Activated CD4-positive, alpha-beta T cell treated with anti-CD3 and anti-CD28 coated beads, Interleukin-2, amount 10 ng/mL, durations not matched to agents 24 days and 14 days (primary cell): ENCODE data around the gene KCNK6. TPM values are rescaled to one million over a fixed set of nuclear protein-coding genes. Genes with fewer than 3 reads are reported as not detected.

Experiments used
- DNase-seq: peaks from one replicate; pipeline ENCODE4 v3.0.0; 2022
- H3K27ac Mint-ChIP-seq: one replicate; pipeline ENCODE4 v1.8.0; 2022; ENCODE audit warnings: mild to moderate bottlenecking, mixed read lengths
- H3K27me3 Mint-ChIP-seq: one replicate; pipeline ENCODE4 v1.8.0; 2022; ENCODE audit warnings: mixed read lengths
- H3K36me3 Mint-ChIP-seq: one replicate; pipeline ENCODE4 v1.8.0; 2022; ENCODE audit warnings: low read depth, mild to moderate bottlenecking, mixed read lengths
- H3K4me1 Mint-ChIP-seq: one replicate; pipeline ENCODE4 v1.8.0; 2021; ENCODE audit warnings: mixed read lengths
- H3K4me3 Mint-ChIP-seq: one replicate; pipeline ENCODE4 v1.8.0; 2022; ENCODE audit warnings: mild to moderate bottlenecking, moderate library complexity, mixed read lengths
- H3K9me3 Mint-ChIP-seq: one replicate; pipeline ENCODE4 v1.8.0; 2021; ENCODE audit warnings: mixed read lengths
- intact Hi-C: fragments of 100-400 bp; cut with micrococcal nuclease; formaldehyde crosslinking; loops from one replicate; pipeline ENCODE4 v1.15.1; 2023
- total RNA-seq: library from RNA; stranded (reverse); gene quantifications from 2 replicates; pipeline ENCODE4 v1.2.3, GENCODE V29; 2022

Gene KCNK6
- 18.7 and 20.1 TPM in 2 replicates for total RNA-seq

GRCh38 chr19:38319421-38320258, at the start of gene KCNK6:
Gene KCNK6, plus strand, starts transcription at chr19:38319845. Its CDS starts 106 bp downstream, at chr19:38319951.
- Mint-ChIP-seq H3K4me1 (peaks cover 47% of the 10 kb centered on the region), H3K9me3 (no peaks in the 10 kb centered on the region), H3K27ac (peak within 1 kb of the TSS; percentile 75), H3K4me3 (peak within 1 kb of the TSS; percentile 89), H3K27me3 (no peaks in the 10 kb centered on the region), H3K36me3 (peaks cover 13% of the 10 kb centered on the region)
- DNase-seq, result peak; percentile 89
- intact Hi-C loops, result loop anchor here (5.0 kb wide), 1 partner anchor 77 kb away; no protein-coding TSS in a partner anchor

GRCh38 chr19:38270587-38271167, 49.0 kb upstream of the KCNK6 start:
- no peak for DNase-seq
- H3K9me3 Mint-ChIP-seq, result no peaks in the 10 kb centered on the region
- H3K36me3 Mint-ChIP-seq, result peaks cover 5% of the 10 kb centered on the region
- intact Hi-C loops, result no loop called here
- H3K4me3 Mint-ChIP-seq, result no peak overlapping the region
- H3K4me1 Mint-ChIP-seq, result peaks cover 23% of the 10 kb centered on the region
- no peaks in the 10 kb centered on the region for H3K27me3 Mint-ChIP-seq
- peak overlapping the region; percentile 57 for H3K27ac Mint-ChIP-seq

- Mint-ChIP-seq H3K4me1 (peaks cover 5% of the 10 kb centered on the region), H3K36me3 (peaks cover 2% of the 10 kb centered on the region), H3K4me3 (no peak overlapping the region), H3K9me3 (no peaks in the 10 kb centered on the region), H3K27ac (no peak overlapping the region), H3K27me3 (no peaks in the 10 kb centered on the region)
- no peak for DNase-seq
- intact Hi-C loops, result no loop called here
Observed at GRCh38 chr19:38273499-38273898, 46.1 kb upstream of the KCNK6 start.

GRCh38 chr19:38274739-38275138, 44.9 kb upstream of the KCNK6 start:
- Mint-ChIP-seq H3K27ac (no peak overlapping the region), H3K9me3 (no peaks in the 10 kb centered on the region), H3K36me3 (peaks cover 2% of the 10 kb centered on the region), H3K4me1 (peaks cover 5% of the 10 kb centered on the region), H3K4me3 (no peak overlapping the region), H3K27me3 (no peaks in the 10 kb centered on the region)
- intact Hi-C loops, result no loop called here
- DNase-seq, result no peak

GRCh38 chr19:38276942-38277517, 42.6 kb upstream of the KCNK6 start:
- Mint-ChIP-seq H3K9me3 (no peaks in the 10 kb centered on the region), H3K36me3 (no peaks in the 10 kb centered on the region), H3K27me3 (no peaks in the 10 kb centered on the region)

GRCh38 chr19:38277549-38277948, 42.1 kb upstream of the KCNK6 start:
- H3K27me3 Mint-ChIP-seq, result no peaks in the 10 kb centered on the region
- intact Hi-C loops, result no loop called here
- H3K36me3 Mint-ChIP-seq, result no peaks in the 10 kb centered on the region
- no peaks in the 10 kb centered on the region for H3K9me3 Mint-ChIP-seq
- H3K4me1 Mint-ChIP-seq, result peaks cover 13% of the 10 kb centered on the region
- no peak overlapping the region for H3K27ac Mint-ChIP-seq
- no peak overlapping the region for H3K4me3 Mint-ChIP-seq
- DNase-seq, result no peak

More at GRCh38 chr19:38276942-38277517, 42.6 kb upstream of the KCNK6 start:
- H3K4me3 Mint-ChIP-seq, result no peak overlapping the region
- H3K4me1 Mint-ChIP-seq, result peaks cover 8% of the 10 kb centered on the region
- intact Hi-C loops, result no loop called here
- no peak overlapping the region for H3K27ac Mint-ChIP-seq
- no peak for DNase-seq

- DNase-seq, result no peak
- no peak overlapping the region for H3K4me3 Mint-ChIP-seq
- H3K36me3 Mint-ChIP-seq, result no peaks in the 10 kb centered on the region
- intact Hi-C loops, result no loop called here
- peaks cover 18% of the 10 kb centered on the region for H3K4me1 Mint-ChIP-seq
- H3K27ac Mint-ChIP-seq, result no peak overlapping the region
- no peaks in the 10 kb centered on the region for H3K27me3 Mint-ChIP-seq
- no peaks in the 10 kb centered on the region for H3K9me3 Mint-ChIP-seq
Observed at GRCh38 chr19:38277969-38278680, 41.5 kb upstream of the KCNK6 start.

GRCh38 chr19:38278751-38279150, 40.9 kb upstream of the KCNK6 start:
- no peak overlapping the region for H3K4me3 Mint-ChIP-seq

GRCh38 chr19:38280030-38280921, 39.4 kb upstream of the KCNK6 start:
- no peaks in the 10 kb centered on the region for H3K27me3 Mint-ChIP-seq
- no peaks in the 10 kb centered on the region for H3K9me3 Mint-ChIP-seq
- H3K4me1 Mint-ChIP-seq, result peaks cover 20% of the 10 kb centered on the region
- H3K27ac Mint-ChIP-seq, result peak overlapping the region; percentile 73
- no peak for DNase-seq
- intact Hi-C loops, result no loop called here
- no peak overlapping the region for H3K4me3 Mint-ChIP-seq
- H3K36me3 Mint-ChIP-seq, result peaks cover 3% of the 10 kb centered on the region

More at GRCh38 chr19:38278751-38279150, 40.9 kb upstream of the KCNK6 start:
- no peaks in the 10 kb centered on the region for H3K27me3 Mint-ChIP-seq
- no peak for DNase-seq
- H3K27ac Mint-ChIP-seq, result no peak overlapping the region
- H3K4me1 Mint-ChIP-seq, result peaks cover 18% of the 10 kb centered on the region
- intact Hi-C loops, result no loop called here
- H3K9me3 Mint-ChIP-seq, result no peaks in the 10 kb centered on the region
- no peaks in the 10 kb centered on the region for H3K36me3 Mint-ChIP-seq

GRCh38 chr19:38281811-38282566, 37.7 kb upstream of the KCNK6 start:
- Mint-ChIP-seq H3K36me3 (peaks cover 6% of the 10 kb centered on the region), H3K27ac (peak overlapping the region; percentile 87), H3K4me3 (peak overlapping the region; percentile 30), H3K27me3 (no peaks in the 10 kb centered on the region), H3K9me3 (no peaks in the 10 kb centered on the region), H3K4me1 (peaks cover 20% of the 10 kb centered on the region)
- intact Hi-C loops, result no loop called here
- peak; percentile 63 for DNase-seq

GRCh38 chr19:38283271-38283670, 36.4 kb upstream of the KCNK6 start:
- Mint-ChIP-seq H3K4me3 (no peak overlapping the region), H3K27me3 (no peaks in the 10 kb centered on the region), H3K9me3 (no peaks in the 10 kb centered on the region), H3K4me1 (peaks cover 20% of the 10 kb centered on the region), H3K27ac (peak overlapping the region; percentile 87), H3K36me3 (peaks cover 8% of the 10 kb centered on the region)
- intact Hi-C loops, result no loop called here
- no peak for DNase-seq

GRCh38 chr19:38284422-38284821, 35.2 kb upstream of the KCNK6 start:
- Mint-ChIP-seq H3K36me3 (peaks cover 10% of the 10 kb centered on the region), H3K27ac (peak overlapping the region; percentile 29), H3K27me3 (no peaks in the 10 kb centered on the region), H3K4me1 (peaks cover 20% of the 10 kb centered on the region), H3K4me3 (no peak overlapping the region), H3K9me3 (no peaks in the 10 kb centered on the region)
- no peak for DNase-seq
- intact Hi-C loops, result no loop called here
